Calu3 (cell line): Measurements from ENCODE around the gene CENPU. TPM values are rescaled to one million over a fixed set of nuclear protein-coding genes. Genes with fewer than 3 reads are reported as not detected.

Experiments
- BruUV-seq: library from RNA; stranded (reverse); fragments of 400-500 nt; replicated peaks from 2 replicates; lab custom pipeline; 2021; lab: Mats Ljungman, UMichigan
- CTCF ChIA-PET: fragments of 300-600 bp; sonication (Branson Sonifier 250); formaldehyde crosslinking; loops from one replicate; lab custom pipeline; 2022; ENCODE audit warnings: antibody characterized with exemption; lab: Charles Lee
- DNase-seq: peaks from one replicate; pipeline ENCODE4 v3.0.0; 2022
- H3K27ac Mint-ChIP-seq: one replicate; pipeline ENCODE4 v1.8.0; 2022; ENCODE audit warnings: mixed read lengths; ENCODE audit not compliant: unreplicated experiment
- H3K27me3 Mint-ChIP-seq: one replicate; pipeline ENCODE4 v1.8.0; 2022; ENCODE audit warnings: mixed read lengths; ENCODE audit not compliant: unreplicated experiment
- H3K36me3 Mint-ChIP-seq: one replicate; pipeline ENCODE4 v1.8.0; 2022; ENCODE audit warnings: mild to moderate bottlenecking, moderate library complexity, mixed read lengths; ENCODE audit not compliant: insufficient read depth, unreplicated experiment
- H3K4me1 Mint-ChIP-seq: one replicate; pipeline ENCODE4 v1.8.0; 2022; ENCODE audit warnings: mild to moderate bottlenecking, low read depth, mixed read lengths; ENCODE audit not compliant: unreplicated experiment
- H3K4me3 Mint-ChIP-seq: one replicate; pipeline ENCODE4 v1.8.0; 2022; ENCODE audit warnings: mild to moderate bottlenecking, low read depth, moderate library complexity, mixed read lengths; ENCODE audit not compliant: unreplicated experiment
- H3K9me3 Mint-ChIP-seq: one replicate; pipeline ENCODE4 v1.8.0; 2022; ENCODE audit warnings: low read depth, mixed read lengths; ENCODE audit not compliant: unreplicated experiment
- CTCF ChIP-seq: fragments of 200-600 bp; IDR thresholded peaks from one replicate; pipeline ENCODE4 v1.8.0; 2022; ENCODE audit warnings: antibody characterized with exemption; ENCODE audit not compliant: unreplicated experiment
- intact Hi-C: fragments of 100-400 bp; cut with micrococcal nuclease; formaldehyde crosslinking; loops from one replicate; pipeline ENCODE4 v1.10.0; 2022; ENCODE audit not compliant: unreplicated experiment
- total RNA-seq: library from RNA; stranded (reverse); gene quantifications from 2 replicates; pipeline ENCODE4 v1.2.3, GENCODE V29; 2022

Gene CENPU
- total RNA-seq, 1 experiment from 2014 or later, result 79.2 TPM

DNA sequence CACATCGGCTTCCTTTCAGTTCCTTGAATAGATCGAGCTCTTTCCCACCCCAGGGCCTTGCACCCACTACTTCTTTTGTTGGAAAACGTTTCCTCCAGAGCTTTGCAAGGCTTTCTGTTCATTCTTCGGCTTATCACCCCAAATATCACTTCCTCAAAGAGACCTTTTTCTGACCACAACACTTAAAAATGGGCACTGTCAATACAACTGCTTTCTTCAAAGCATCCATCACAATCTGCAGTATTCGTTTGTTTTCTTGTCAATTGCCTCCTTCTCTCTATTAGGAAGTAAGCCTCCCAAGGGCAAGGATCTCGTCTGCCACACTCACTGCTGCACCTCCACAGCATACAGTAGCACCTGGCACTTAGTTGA lies 17.7 kb upstream of the CENPU start:
- no peak overlapping the region for H3K27ac Mint-ChIP-seq
- no peak for DNase-seq
- CTCF ChIA-PET, result no interaction called here
- no peak for TF ChIP-seq CTCF
- BruUV-seq, result no TSS peak
- H3K4me3 Mint-ChIP-seq, result no peak overlapping the region
- H3K4me1 Mint-ChIP-seq, result peaks cover 20% of the 10 kb centered on the region
- intact Hi-C loops, result no loop called here
- no peaks in the 10 kb centered on the region for H3K27me3 Mint-ChIP-seq
- peaks cover 12% of the 10 kb centered on the region for H3K36me3 Mint-ChIP-seq
- H3K9me3 Mint-ChIP-seq, result no peaks in the 10 kb centered on the region

- no peak for DNase-seq
- Mint-ChIP-seq H3K4me3 (no peak overlapping the region), H3K9me3 (no peaks in the 10 kb centered on the region), H3K36me3 (peaks cover 17% of the 10 kb centered on the region), H3K27me3 (no peaks in the 10 kb centered on the region), H3K4me1 (peaks cover 25% of the 10 kb centered on the region), H3K27ac (no peak overlapping the region)
- intact Hi-C loops, result no loop called here
- BruUV-seq, result no TSS peak
- no peak for TF ChIP-seq CTCF
- CTCF ChIA-PET, result no interaction called here
Observed at GRCh38 chr4:184750926-184751584, 17.2 kb upstream of the CENPU start.

- intact Hi-C loops, result loop anchor here (5.0 kb wide), 1 partner anchor 349 kb away; no protein-coding TSS in a partner anchor
- no peaks in the 10 kb centered on the region for H3K9me3 Mint-ChIP-seq
- H3K4me3 Mint-ChIP-seq, result no peak overlapping the region
- no TSS peak for BruUV-seq
- H3K4me1 Mint-ChIP-seq, result peaks cover 28% of the 10 kb centered on the region
- no peaks in the 10 kb centered on the region for H3K27me3 Mint-ChIP-seq
- no peak overlapping the region for H3K27ac Mint-ChIP-seq
- peak; percentile 31 for DNase-seq
- CTCF ChIA-PET, result no interaction called here
- no peak for TF ChIP-seq CTCF
- H3K36me3 Mint-ChIP-seq, result peaks cover 18% of the 10 kb centered on the region
Observed at GRCh38 chr4:184748251-184748652, 14.4 kb upstream of the CENPU start.

- BruUV-seq, result no TSS peak
- CTCF ChIA-PET, result interaction anchor here (0.7 to 1.9 kb wide), 4 partner anchors 13 to 986 kb away, joined by 3 to 13 read pairs (median 4); partner anchors contain the start of gene CENPU
- peak; percentile 23 for DNase-seq
- H3K27me3 Mint-ChIP-seq, result no peaks in the 10 kb centered on the region
- H3K9me3 Mint-ChIP-seq, result no peaks in the 10 kb centered on the region
- H3K27ac Mint-ChIP-seq, result peak overlapping the region; percentile 85
- intact Hi-C loops, result loop anchor here (2.0 to 5.0 kb wide), 2 partner anchors 78 to 350 kb away; partner anchors contain the start of gene ACSL1
- H3K36me3 Mint-ChIP-seq, result peaks cover 18% of the 10 kb centered on the region
- peak overlapping the region; percentile 49 for H3K4me3 Mint-ChIP-seq
- no peak for TF ChIP-seq CTCF
- peaks cover 28% of the 10 kb centered on the region for H3K4me1 Mint-ChIP-seq
Observed at GRCh38 chr4:184747034-184747830, 13.3 kb upstream of the CENPU start.
